T-helper 17 cell (primary cell): ENCODE measurements around the gene GRPEL1. TPM values are rescaled to one million over a fixed set of nuclear protein-coding genes. Genes with fewer than 3 reads are reported as not detected.
A peak's percentile ranks its signal among the peaks of the same experiment; 100 is the strongest.

Experiments used
- ATAC-seq: fragments of 150-1000 bp; cut with Tn5 transposase; 2 replicates; pipeline ENCODE4 v1.10.0; 2021; ENCODE audit warnings: mild to moderate bottlenecking, moderate library complexity
- DNase-seq, 3 donors: peaks; one replicate each; pipeline versions ENCODE4 v3.0.0 to v3.0.0-alpha.2; 2020 to 2021
- H3K9me3 ChIP-seq: one replicate; pipeline ENCODE4 v1.7.0; 2013; ENCODE audit warnings: low read length, mild to moderate bottlenecking; ENCODE audit not compliant: control insufficient read depth, poor library complexity, severe bottlenecking
- H3K27ac Mint-ChIP-seq: one replicate; pipeline ENCODE4 v1.8.0; 2022; ENCODE audit warnings: mild to moderate bottlenecking, moderate library complexity, mixed read lengths
- H3K27me3 Mint-ChIP-seq: one replicate; pipeline ENCODE4 v1.8.0; 2022; ENCODE audit warnings: mixed read lengths
- H3K36me3 Mint-ChIP-seq: one replicate; pipeline ENCODE4 v1.8.0; 2022; ENCODE audit warnings: low read depth, mixed read lengths
- H3K4me1 Mint-ChIP-seq: one replicate; pipeline ENCODE4 v1.8.0; 2022; ENCODE audit warnings: mild to moderate bottlenecking, mixed read lengths
- H3K4me3 Mint-ChIP-seq: one replicate; pipeline ENCODE4 v1.8.0; 2022; ENCODE audit warnings: mild to moderate bottlenecking, moderate library complexity, mixed read lengths
- total RNA-seq, 4 donors: library from RNA in 2 of 4; stranded (reverse) in 2 of 4; gene quantifications; one replicate each; pipeline ENCODE4 v1.2.3 and lab custom pipeline; 2022 to 2026

GRPEL1 gene
- total RNA-seq, 2 donors from 2014 or later: 45.8 to 47.1 TPM

GRCh38 chr4:7052923-7053715, 14.7 kb downstream of the GRPEL1 start:
- H3K4me3 Mint-ChIP-seq: peak overlapping the region; percentile 41
- no peaks in the 10 kb centered on the region for H3K27me3 Mint-ChIP-seq

DNA sequence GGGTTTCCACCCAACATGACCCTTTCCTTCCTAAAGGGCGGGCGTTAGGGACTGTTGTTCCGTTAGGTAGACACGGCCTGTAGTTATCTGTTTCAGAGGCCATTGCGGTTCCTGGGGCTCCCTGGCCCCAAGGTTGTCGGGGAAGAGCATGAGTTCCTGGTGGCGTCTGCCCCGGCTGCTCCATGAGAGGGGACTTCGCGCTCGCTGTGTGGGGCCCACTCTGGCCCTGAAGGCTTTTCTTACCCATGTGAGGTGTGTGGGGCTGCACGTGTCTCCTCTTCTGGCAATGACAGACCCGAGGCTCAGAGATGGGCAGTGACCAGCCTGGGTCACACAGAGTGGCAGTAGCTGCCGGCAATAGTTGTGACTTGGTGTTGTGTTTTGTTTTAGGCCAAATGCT, 15.6 kb downstream of the GRPEL1 start:
- H3K27ac Mint-ChIP-seq: peak overlapping the region; percentile 54
- no peaks in the 10 kb centered on the region for H3K9me3 ChIP-seq
- DNase-seq (no peak), ATAC-seq (no peak)
- peaks cover 4% of the 10 kb centered on the region for H3K36me3 Mint-ChIP-seq
- H3K27me3 Mint-ChIP-seq: no peaks in the 10 kb centered on the region
- H3K4me3 Mint-ChIP-seq: no peak overlapping the region
- peaks cover 21% of the 10 kb centered on the region for H3K4me1 Mint-ChIP-seq

More at GRCh38 chr4:7052923-7053715, 14.7 kb downstream of the GRPEL1 start:
- peaks cover 4% of the 10 kb centered on the region for H3K36me3 Mint-ChIP-seq
- DNase-seq (no peak), ATAC-seq (peak; percentile 56)
- peaks cover 18% of the 10 kb centered on the region for H3K4me1 Mint-ChIP-seq
- peak overlapping the region; percentile 54 for H3K27ac Mint-ChIP-seq
- no peaks in the 10 kb centered on the region for H3K9me3 ChIP-seq

- H3K4me3 Mint-ChIP-seq: no peak overlapping the region
- H3K27me3 Mint-ChIP-seq: no peaks in the 10 kb centered on the region
- H3K27ac Mint-ChIP-seq: no peak overlapping the region
- H3K9me3 ChIP-seq: no peaks in the 10 kb centered on the region
- H3K36me3 Mint-ChIP-seq: peaks cover 4% of the 10 kb centered on the region
- ATAC-seq: no peak
- H3K4me1 Mint-ChIP-seq: peaks cover 25% of the 10 kb centered on the region
- DNase-seq: no peak
These were observed 16.0 kb downstream of the GRPEL1 start for GRCh38 chr4:7051905-7052304.

DNA sequence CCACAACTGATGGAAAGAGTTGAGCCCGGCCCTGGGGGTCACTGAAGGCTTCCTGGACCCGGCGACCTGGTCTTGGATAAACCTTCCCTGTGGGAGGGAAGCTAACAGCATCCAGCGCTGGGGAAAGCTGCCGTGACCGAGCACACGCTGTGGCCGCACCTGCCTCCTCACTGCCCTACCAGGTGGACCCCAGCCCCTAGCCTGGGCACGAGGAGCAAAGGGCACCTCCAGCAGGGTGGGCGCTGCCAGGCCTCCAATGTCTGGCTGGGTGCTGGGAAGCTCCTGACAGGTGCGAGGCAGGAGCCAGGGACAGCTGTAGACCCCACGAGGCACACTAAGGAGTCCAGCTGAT, 16.7 kb downstream of the GRPEL1 start:
- DNase-seq (no peak), ATAC-seq (no peak)
- Mint-ChIP-seq H3K27ac (peak overlapping the region; percentile 39), H3K4me3 (no peak overlapping the region), H3K4me1 (peaks cover 33% of the 10 kb centered on the region), H3K27me3 (no peaks in the 10 kb centered on the region), H3K36me3 (peaks cover 4% of the 10 kb centered on the region)
- no peaks in the 10 kb centered on the region for H3K9me3 ChIP-seq

DNA sequence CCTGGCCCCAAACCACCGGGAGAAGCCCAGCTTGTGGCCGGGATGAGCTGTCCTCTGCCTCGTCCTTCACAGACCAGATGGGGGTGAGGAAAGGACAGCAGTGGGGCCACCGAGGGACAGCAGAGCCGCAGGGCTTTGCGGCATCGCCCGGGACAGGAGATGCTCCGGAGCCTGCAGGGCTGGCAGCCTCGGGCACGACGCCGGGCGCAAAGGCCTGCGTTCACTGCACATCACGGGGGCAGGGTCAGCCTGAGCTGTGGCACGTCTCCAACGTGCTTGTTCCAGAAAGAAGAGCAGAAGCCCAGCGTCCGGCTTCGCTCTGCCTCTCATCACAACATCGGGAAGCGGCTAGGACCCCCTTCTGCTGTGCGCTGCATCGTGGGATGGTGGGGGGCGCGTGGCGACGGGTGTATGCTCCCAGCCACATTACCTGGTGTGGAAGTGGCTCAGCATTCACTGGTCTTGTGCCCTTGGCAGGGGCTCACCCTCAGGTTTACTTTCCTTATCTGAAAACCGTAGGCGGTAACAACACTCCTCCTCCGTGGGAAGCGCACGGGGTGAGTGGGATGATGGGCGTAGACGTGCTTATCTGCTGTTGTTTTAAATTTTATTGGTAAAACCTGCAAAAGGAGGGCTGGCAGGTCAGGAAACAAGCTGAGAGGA, 17.3 kb downstream of the GRPEL1 start:
- DNase-seq: no peak
- no peak for ATAC-seq
- peaks cover 37% of the 10 kb centered on the region for H3K4me1 Mint-ChIP-seq
- no peak overlapping the region for H3K4me3 Mint-ChIP-seq
- H3K27ac Mint-ChIP-seq: peak overlapping the region; percentile 39
- H3K36me3 Mint-ChIP-seq: peaks cover 4% of the 10 kb centered on the region
- no peaks in the 10 kb centered on the region for H3K9me3 ChIP-seq
- no peaks in the 10 kb centered on the region for H3K27me3 Mint-ChIP-seq

GRCh38 chr4:7049739-7050138, 18.1 kb downstream of the GRPEL1 start:
- H3K4me1 Mint-ChIP-seq: peaks cover 45% of the 10 kb centered on the region
- H3K9me3 ChIP-seq: no peaks in the 10 kb centered on the region

DNA sequence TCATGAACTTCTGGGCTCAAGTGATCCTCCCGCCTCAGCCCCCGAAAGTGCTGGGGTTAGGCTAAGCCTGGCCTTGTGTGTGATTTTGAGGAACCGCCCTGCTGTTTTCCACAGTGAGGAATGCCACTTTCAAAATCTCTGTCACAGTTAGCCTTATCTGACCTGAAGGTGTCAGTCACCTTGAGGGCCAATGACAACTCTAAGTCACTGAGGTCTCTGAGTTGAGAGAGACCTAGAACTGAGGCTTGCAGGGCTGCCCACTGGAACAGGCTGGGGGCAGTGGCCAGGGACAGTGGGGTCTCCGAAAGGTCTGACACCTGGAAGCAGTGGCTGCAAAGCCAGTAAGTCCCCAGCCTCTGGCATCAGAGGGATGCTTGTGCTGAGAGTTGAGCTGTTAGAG, 18.6 kb downstream of the GRPEL1 start:
- DNase-seq: no peak
- H3K36me3 Mint-ChIP-seq: peaks cover 1% of the 10 kb centered on the region
- no peaks in the 10 kb centered on the region for H3K9me3 ChIP-seq
- H3K27me3 Mint-ChIP-seq: no peaks in the 10 kb centered on the region
- H3K4me1 Mint-ChIP-seq: peaks cover 45% of the 10 kb centered on the region
- peak overlapping the region; percentile 39 for H3K27ac Mint-ChIP-seq
- peak overlapping the region; percentile 21 for H3K4me3 Mint-ChIP-seq
- ATAC-seq: no peak

More at GRCh38 chr4:7049739-7050138, 18.1 kb downstream of the GRPEL1 start:
- Mint-ChIP-seq H3K27ac (peak overlapping the region; percentile 39), H3K4me3 (peak overlapping the region; percentile 21), H3K36me3 (peaks cover 4% of the 10 kb centered on the region), H3K27me3 (no peaks in the 10 kb centered on the region)
- DNase-seq (no peak), ATAC-seq (no peak)

- Mint-ChIP-seq H3K36me3 (no peaks in the 10 kb centered on the region), H3K4me3 (no peak overlapping the region), H3K27me3 (no peaks in the 10 kb centered on the region), H3K27ac (no peak overlapping the region), H3K4me1 (peaks cover 45% of the 10 kb centered on the region)
- no peak for ATAC-seq
- no peak for DNase-seq
- H3K9me3 ChIP-seq: no peaks in the 10 kb centered on the region
These were observed 19.2 kb downstream of the GRPEL1 start for GRCh38 chr4:7048642-7049041.

GRCh38 chr4:7046971-7047370, 20.9 kb downstream of the GRPEL1 start:
- no peaks in the 10 kb centered on the region for H3K9me3 ChIP-seq
- Mint-ChIP-seq H3K36me3 (no peaks in the 10 kb centered on the region), H3K4me3 (peak overlapping the region; percentile 93), H3K27ac (peak overlapping the region; percentile 87), H3K27me3 (no peaks in the 10 kb centered on the region), H3K4me1 (peaks cover 45% of the 10 kb centered on the region)
- ATAC-seq (no peak), DNase-seq (no peak)

DNA sequence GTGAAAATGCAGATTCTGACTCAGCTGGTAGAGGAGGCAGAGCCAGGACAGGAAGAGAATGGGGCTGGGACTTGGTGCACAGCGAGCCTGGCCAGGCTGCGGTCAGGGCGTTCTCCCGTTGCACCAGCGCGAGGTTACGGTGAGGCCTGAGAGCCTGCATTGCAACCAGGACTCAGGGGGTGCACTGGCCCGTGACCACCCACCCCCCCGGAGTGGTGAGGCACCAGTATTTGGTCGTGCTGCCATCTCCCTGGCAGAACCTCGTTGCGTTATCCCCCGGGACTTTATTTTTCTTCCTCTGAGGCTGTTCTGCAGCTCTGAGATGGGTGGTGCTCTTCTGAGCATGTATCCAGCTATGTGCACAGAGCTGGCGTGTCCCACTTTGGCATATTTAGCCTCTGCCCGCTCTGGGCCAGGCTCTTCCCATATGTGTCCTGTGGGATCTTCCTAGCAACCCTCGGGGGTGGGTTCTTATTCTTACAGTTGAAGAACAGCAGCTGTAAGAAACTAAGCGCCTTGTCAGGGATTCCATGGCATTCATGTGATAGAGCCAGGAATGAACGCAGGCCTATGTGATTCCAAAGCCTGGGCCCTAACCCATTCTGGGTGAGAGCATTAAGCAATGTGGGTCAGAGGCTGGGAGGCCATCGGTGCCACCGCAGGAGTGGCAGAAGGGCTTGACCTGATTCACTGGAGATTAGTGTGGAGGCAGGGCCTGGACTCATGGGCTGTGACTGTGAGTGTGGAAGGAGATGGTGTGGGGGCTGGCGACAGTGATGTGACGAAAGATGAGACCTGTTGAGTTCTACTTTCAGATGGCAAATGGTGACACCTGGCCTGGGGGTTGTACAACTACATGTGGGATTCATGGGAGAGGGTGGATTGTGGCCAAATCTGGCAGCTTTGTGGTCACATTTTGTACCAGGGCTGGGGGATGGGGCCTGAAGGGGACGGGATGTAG, 21.6 kb downstream of the GRPEL1 start:
- no peaks in the 10 kb centered on the region for H3K27me3 Mint-ChIP-seq
- no peaks in the 10 kb centered on the region for H3K36me3 Mint-ChIP-seq
- H3K4me1 Mint-ChIP-seq: peaks cover 50% of the 10 kb centered on the region
- peak overlapping the region; percentile 87 for H3K27ac Mint-ChIP-seq
- H3K9me3 ChIP-seq: no peaks in the 10 kb centered on the region
- peak overlapping the region; percentile 93 for H3K4me3 Mint-ChIP-seq
- DNase-seq: no peak
- ATAC-seq: no peak

GRCh38 chr4:7045553-7045952, 22.3 kb downstream of the GRPEL1 start:
- Mint-ChIP-seq H3K27ac (peak overlapping the region; percentile 87), H3K27me3 (no peaks in the 10 kb centered on the region), H3K4me1 (peaks cover 47% of the 10 kb centered on the region), H3K4me3 (peak overlapping the region; percentile 93), H3K36me3 (no peaks in the 10 kb centered on the region)
- no peaks in the 10 kb centered on the region for H3K9me3 ChIP-seq
- no peak for ATAC-seq
- no peak for DNase-seq

GRCh38 chr4:7044137-7044930, 23.5 kb downstream of the GRPEL1 start:
- Mint-ChIP-seq H3K4me1 (peaks cover 45% of the 10 kb centered on the region), H3K36me3 (no peaks in the 10 kb centered on the region), H3K27ac (peak overlapping the region; percentile 89), H3K4me3 (peak overlapping the region; percentile 93), H3K27me3 (no peaks in the 10 kb centered on the region)
- H3K9me3 ChIP-seq: no peaks in the 10 kb centered on the region
- DNase-seq: no peak
- no peak for ATAC-seq
